ENCODE measurements around the gene TBCD. TPM values are rescaled to one million over a fixed set of nuclear protein-coding genes. Genes with fewer than 3 reads are reported as not detected.

Gene TBCD
- total RNA-seq, 1 experiment from 2014 or later = 129 TPM

DNA sequence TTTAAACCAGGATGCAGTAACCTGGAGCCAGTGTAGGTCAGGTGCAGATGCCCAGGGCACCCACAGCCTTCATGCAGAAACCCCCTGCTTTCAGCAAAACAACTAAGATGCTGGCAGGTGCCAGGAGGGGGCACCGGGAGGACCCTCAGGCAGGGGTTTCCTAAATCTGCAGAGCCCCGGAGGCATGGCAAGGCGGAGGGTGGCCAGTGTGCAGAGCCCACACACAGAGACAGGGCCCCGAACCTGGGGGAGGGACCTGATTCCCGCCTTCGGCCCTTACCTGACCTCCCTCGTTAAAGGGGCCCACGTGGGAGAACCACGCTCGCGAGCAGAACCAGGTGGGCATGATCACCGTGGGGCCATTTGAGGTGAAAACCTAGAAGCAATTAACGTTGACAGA, 213.5 kb downstream of the TBCD start:
- no peaks in the 10 kb centered on the region for H3K27me3 ChIP-seq (ENCODE audit: insufficient read depth, low read length)
- H2AK5ac ChIP-seq (ENCODE audit: insufficient read length, low read length) = no peak overlapping the region
- Mint-ChIP-seq H3K27me3 (ENCODE audit: low read depth) (no peaks in the 10 kb centered on the region), H3K4me1 (peaks cover 5 to 9% of the 10 kb centered on the region in 2 experiments), H3K9me3 (peaks cover 3 to 4% of the 10 kb centered on the region in 2 experiments; a peak in 4 of 5 replicates), H3K27ac (no peak overlapping the region), H3K36me3 (ENCODE audit: insufficient read depth in 1 of 3, low read depth in 3 of 3) (peaks cover 0 to 4% (median 0%) of the 10 kb centered on the region in 3 experiments; a peak in 3 of 7 replicates), H3K4me3 (no peak overlapping the region)
- H3K79me1 ChIP-seq (ENCODE audit: insufficient read depth, low read depth, low read length, poor library complexity, severe bottlenecking) = no peaks in the 10 kb centered on the region
- H3K27ac ChIP-seq (ENCODE audit: insufficient read length, low read depth, low read length) = no peak overlapping the region
- H3K4me1 ChIP-seq (ENCODE audit: insufficient read depth, low read length) = no peaks in the 10 kb centered on the region
- H4K8ac ChIP-seq (replicated peaks; ENCODE audit: insufficient read length, low read depth, low read length) = no peak overlapping the region
- H2BK5ac ChIP-seq (ENCODE audit: insufficient read length, low read length) = no peak overlapping the region
- no peak overlapping the region for H4K5ac ChIP-seq (ENCODE audit: insufficient read length, low read depth, low read length)
- no peak overlapping the region for H2AFZ ChIP-seq (ENCODE audit: low read length)
- H3K9me3 ChIP-seq (ENCODE audit: control insufficient read depth, low read depth, low read length) = no peaks in the 10 kb centered on the region
- H3K23ac ChIP-seq (ENCODE audit: insufficient read length, low read depth, low read length) = no peak overlapping the region
- H4K91ac ChIP-seq (ENCODE audit: insufficient read length, low read depth, low read length) = no peak overlapping the region
- H2BK12ac ChIP-seq (ENCODE audit: insufficient read length, low read depth, low read length) = no peak overlapping the region
- no peak overlapping the region for H2BK20ac ChIP-seq (ENCODE audit: low read depth, low read length, poor library complexity, severe bottlenecking)
- H3K14ac ChIP-seq (ENCODE audit: insufficient read depth, low read length) = no peak overlapping the region
- TF ChIP-seq, protein P1, sequence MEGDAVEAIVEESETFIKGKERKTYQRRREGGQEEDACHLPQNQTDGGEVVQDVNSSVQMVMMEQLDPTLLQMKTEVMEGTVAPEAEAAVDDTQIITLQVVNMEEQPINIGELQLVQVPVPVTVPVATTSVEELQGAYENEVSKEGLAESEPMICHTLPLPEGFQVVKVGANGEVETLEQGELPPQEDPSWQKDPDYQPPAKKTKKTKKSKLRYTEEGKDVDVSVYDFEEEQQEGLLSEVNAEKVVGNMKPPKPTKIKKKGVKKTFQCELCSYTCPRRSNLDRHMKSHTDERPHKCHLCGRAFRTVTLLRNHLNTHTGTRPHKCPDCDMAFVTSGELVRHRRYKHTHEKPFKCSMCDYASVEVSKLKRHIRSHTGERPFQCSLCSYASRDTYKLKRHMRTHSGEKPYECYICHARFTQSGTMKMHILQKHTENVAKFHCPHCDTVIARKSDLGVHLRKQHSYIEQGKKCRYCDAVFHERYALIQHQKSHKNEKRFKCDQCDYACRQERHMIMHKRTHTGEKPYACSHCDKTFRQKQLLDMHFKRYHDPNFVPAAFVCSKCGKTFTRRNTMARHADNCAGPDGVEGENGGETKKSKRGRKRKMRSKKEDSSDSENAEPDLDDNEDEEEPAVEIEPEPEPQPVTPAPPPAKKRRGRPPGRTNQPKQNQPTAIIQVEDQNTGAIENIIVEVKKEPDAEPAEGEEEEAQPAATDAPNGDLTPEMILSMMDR (conservative IDR thresholded peaks at IDR 0.05) = no peak
- H3K9ac ChIP-seq (ENCODE audit: extremely low read depth, insufficient read length, low read length) = no peak overlapping the region
- no peaks in the 10 kb centered on the region for H4K20me1 ChIP-seq (ENCODE audit: control insufficient read depth, insufficient read depth, insufficient read length)
- H3T11ph ChIP-seq (ENCODE audit: low read length) = no peak overlapping the region
- H2BK120ac ChIP-seq (ENCODE audit: low read depth, low read length, poor library complexity, severe bottlenecking) = no peak overlapping the region
- no peak overlapping the region for H2BK15ac ChIP-seq (ENCODE audit: low read depth, low read length)
- no peak overlapping the region for H3K4me2 ChIP-seq (ENCODE audit: insufficient read depth, insufficient read length, low read length)
- peak; percentile 27 for DNase-seq
- no peak overlapping the region for H3K18ac ChIP-seq (ENCODE audit: insufficient read length, low read depth, low read length)
- H3K23me2 ChIP-seq (ENCODE audit: insufficient read length, low read depth, low read length, poor library complexity, severe bottlenecking) = peaks cover 6% of the 10 kb centered on the region
- no CpG with 5 or more reads among the region's 13 CpGs for WGBS (ENCODE audit: extremely low coverage, insufficient read length, low lambda C conversion rate)
- no peak overlapping the region for H3K56ac ChIP-seq (ENCODE audit: insufficient read length, low read depth, low read length)
- no peaks in the 10 kb centered on the region for H3K79me2 ChIP-seq (ENCODE audit: insufficient read depth, low read length)
- H3K4ac ChIP-seq (ENCODE audit: low read depth, low read length) = no peak overlapping the region
